Transverse colon (tissue), 4 donors: ENCODE measurements around the gene DAAM1. TPM values are rescaled to one million over a fixed set of nuclear protein-coding genes. Genes with fewer than 3 reads are reported as not detected.

ENCODE experiments used
- DNase-seq: peaks from one replicate; pipeline ENCODE4 v3.0.0-alpha.2; 2019
- H3K27ac ChIP-seq, 4 donors: fragments of 200-600 bp; sonication (generic); 2 replicates each; pipeline ENCODE4 v1.5.1; 2016 to 2018; ENCODE audit warnings: inconsistent platforms in 4 of 4
- H3K27me3 ChIP-seq: fragments of 200-600 bp; sonication (generic); 2 replicates; pipeline ENCODE4 v1.5.1; 2017; ENCODE audit warnings: inconsistent platforms
- H3K36me3 ChIP-seq, 4 donors: fragments of 200-600 bp; sonication (generic); 2 replicates each; pipeline ENCODE4 v1.5.1; 2017 to 2019; ENCODE audit warnings: inconsistent platforms in 4 of 4
- H3K4me1 ChIP-seq, 4 donors: fragments of 200-600 bp; sonication (generic); 2 replicates each; pipeline ENCODE4 v1.5.1; 2017 to 2020; ENCODE audit warnings: inconsistent platforms in 4 of 4
- H3K4me3 ChIP-seq, 4 donors: fragments of 200-600 bp; sonication (generic); 1 replicate in 1 of 4; 2 replicates in 3 of 4; pipeline versions ENCODE4 v1.5.1 to v1.6.1; 2017 to 2019; ENCODE audit warnings: inconsistent platforms in 4 of 4
- H3K9me3 ChIP-seq, 2 donors: fragments of 200-600 bp; sonication (generic); 2 replicates each; pipeline ENCODE4 v1.5.1; 2017 to 2019; ENCODE audit warnings: inconsistent platforms in 2 of 2
- CTCF ChIP-seq, 5 experiments: fragments of 200-600 bp in 3 of 5; fragments of 450-650 bp in 2 of 5; sonication (generic) in 3 of 5; IDR thresholded peaks; 1 replicate in 2 of 5; 2 replicates in 3 of 5; pipeline ENCODE4 v1.5.1; 2016 to 2017; ENCODE audit warnings: antibody characterized with exemption in 5 of 5, inconsistent platforms in 3 of 5, mild to moderate bottlenecking in 2 of 5, moderate library complexity in 1 of 5
- EP300 ChIP-seq: sonication (generic); formaldehyde crosslinking; IDR thresholded peaks from one replicate; pipeline ENCODE4 v1.6.1; 2017; ENCODE audit warnings: antibody characterized with exemption, low read depth
- POLR2A ChIP-seq: fragments of 450-650 bp; IDR thresholded peaks from one replicate; pipeline ENCODE4 v1.6.1; 2016; ENCODE audit warnings: antibody characterized with exemption, mild to moderate bottlenecking, moderate library complexity
- POLR2AphosphoS5 ChIP-seq, 3 donors: sonication (generic); formaldehyde crosslinking; IDR thresholded peaks; one replicate each; pipeline ENCODE4 v1.6.1; 2016; ENCODE audit warnings: antibody characterized with exemption in 3 of 3
- WGBS, 2 donors: methylation state at CpG; one replicate each; pipeline ENCODE4 v1.1.5; 2018; ENCODE audit warnings: low coverage in 1 of 2; 5-methylcytosine and 5-hydroxymethylcytosine counted together
- in situ Hi-C, 4 donors: fragments of 200-750 bp; cut with MboI; loops; one replicate each; pipeline versions ENCODE4 v1.15.0 to v1.15.1; 2017; ENCODE audit warnings: low sequenced_read_pairs in 3 of 4, low pct_ligation_motif_present in 1 of 4, low pct_unique_long_range_greater_than_20kb in 1 of 4
- intact Hi-C: fragments of 100-400 bp; cut with DNase I; formaldehyde crosslinking; loops from one replicate; pipeline ENCODE4 v1.15.1; 2023; ENCODE audit warnings: low total_unique reads
- total RNA-seq, 4 donors: library from RNA; depleted of rRNA; stranded (reverse); fragments of >200 nt; gene quantifications; one replicate each; pipeline ENCODE4 v1.1.0, GENCODE V29; 2016

Gene DAAM1
- total RNA-seq, 4 donors from 2014 or later = 23.9 to 44.5 (median 42.8) TPM

GRCh38 chr14:59176765-59177164 lies 11.7 kb upstream of the DAAM1 start:
- Histone ChIP-seq H3K4me3 (no peak overlapping the region), H3K36me3 (no peaks in the 10 kb centered on the region), H3K4me1 (no peaks in the 10 kb centered on the region), H3K27me3 (no peaks in the 10 kb centered on the region), H3K27ac (no peak overlapping the region), H3K9me3 (no peaks in the 10 kb centered on the region)
- TF ChIP-seq CTCF (IDR thresholded peaks at IDR 0.05) (no peak), EP300 (no peak), POLR2AphosphoS5 (IDR thresholded peaks at IDR 0.05) (no peak)
- intact Hi-C loops = no loop called here
- DNase-seq = no peak
- WGBS, 2 donors = 70% methylated on average over 1 of the region's 1 CpG; no CpG with 5 or more reads in 1 of the 2 donors
- in situ Hi-C loops = no loop called here

GRCh38 chr14:59177262-59177661 lies 11.2 kb upstream of the DAAM1 start:
- in situ Hi-C loops (no loop called here), intact Hi-C loops (no loop called here)
- Histone ChIP-seq H3K27ac (no peak overlapping the region), H3K27me3 (no peaks in the 10 kb centered on the region), H3K36me3 (no peaks in the 10 kb centered on the region), H3K9me3 (no peaks in the 10 kb centered on the region), H3K4me3 (no peak overlapping the region), H3K4me1 (no peaks in the 10 kb centered on the region)
- DNase-seq = no peak
- WGBS, 2 donors = 87% methylated on average over 2 of the region's 2 CpGs; no CpG with 5 or more reads in 1 of the 2 donors
- no peak for TF ChIP-seq POLR2A
- TF ChIP-seq EP300 = no peak
- TF ChIP-seq CTCF (IDR thresholded peaks at IDR 0.05) = no peak

GRCh38 chr14:59181791-59182190 lies 6.7 kb upstream of the DAAM1 start:
- H3K9me3 ChIP-seq = no peaks in the 10 kb centered on the region
- 100% methylated on average over 1 of the region's 1 CpG for WGBS, 2 donors
- no peak for TF ChIP-seq POLR2A
- TF ChIP-seq EP300 = no peak
- no peak for TF ChIP-seq POLR2AphosphoS5 (IDR thresholded peaks at IDR 0.05)
- no peak for DNase-seq
- intact Hi-C loops (no loop called here), in situ Hi-C loops (no loop called here)
- H3K27me3 ChIP-seq = no peaks in the 10 kb centered on the region
- H3K4me1 ChIP-seq = no peaks in the 10 kb centered on the region
- no peak overlapping the region for H3K27ac ChIP-seq
- no peak overlapping the region for H3K4me3 ChIP-seq
- H3K36me3 ChIP-seq = no peaks in the 10 kb centered on the region

GRCh38 chr14:59182641-59183040 lies 5.8 kb upstream of the DAAM1 start:
- TF ChIP-seq EP300 (no peak), POLR2A (no peak), POLR2AphosphoS5 (IDR thresholded peaks at IDR 0.05) (no peak), CTCF (IDR thresholded peaks at IDR 0.05) (no peak)
- in situ Hi-C loops (no loop called here), intact Hi-C loops (no loop called here)
- Histone ChIP-seq H3K4me1 (peaks cover 0 to 5% (median 2%) of the 10 kb centered on the region in 4 donors), H3K9me3 (no peaks in the 10 kb centered on the region), H3K4me3 (no peak overlapping the region), H3K27me3 (no peaks in the 10 kb centered on the region), H3K36me3 (no peaks in the 10 kb centered on the region), H3K27ac (no peak overlapping the region)
- WGBS, 2 donors = 65 to 69% methylated on average over 4 to 5 of the region's 5 CpGs
- DNase-seq = no peak

- Histone ChIP-seq H3K27me3 (no peaks in the 10 kb centered on the region), H3K27ac (no peak overlapping the region), H3K36me3 (no peaks in the 10 kb centered on the region), H3K4me1 (peaks cover 0 to 5% (median 2%) of the 10 kb centered on the region in 4 donors), H3K9me3 (no peaks in the 10 kb centered on the region), H3K4me3 (no peak overlapping the region)
- DNase-seq = no peak
- intact Hi-C loops = no loop called here
- no peak for TF ChIP-seq CTCF (IDR thresholded peaks at IDR 0.05)
- in situ Hi-C loops = no loop called here
Measured at GRCh38 chr14:59183150-59183549, 5.3 kb upstream of the DAAM1 start.
